T47D (cell line): ENCODE measurements around the gene NEU4.
"Not testable (repeated sequence)": the region's sequence is repeated elsewhere in the genome, so short reads cannot be mapped to it uniquely, and the experiment has no call there.

Source experiments
- DNase-seq, 2 experiments: peaks; one replicate each; pipeline versions ENCODE4 v3.0.0 to v3.0.0-alpha.2; 2011 to 2012; ENCODE audit warnings: low read depth in 1 of 2, low spot score in 1 of 2
- JUND ChIP-seq: IDR thresholded peaks from 2 replicates; pipeline ENCODE4 v1.6.1; 2012; ENCODE audit warnings: low read depth
- in situ Hi-C: cut with HindIII; loops from 2 replicates; pipeline ENCODE4 v1.10.0; 2016; ENCODE audit warnings: low sequenced_read_pairs, low pct_unique_long_range_greater_than_20kb

NEU4 gene

GRCh38 chr2:241777686-241778627 lies 31.0 kb upstream of the NEU4 start:
- no peak for DNase-seq
- in situ Hi-C loops = no loop called here
- TF ChIP-seq JUND = no peak

- no peak for TF ChIP-seq JUND
- no peak for DNase-seq
- in situ Hi-C loops = no loop called here
Observed at GRCh38 chr2:241780939-241781569, 27.9 kb upstream of the NEU4 start.

GRCh38 chr2:241782053-241782452 lies 26.9 kb upstream of the NEU4 start:
- DNase-seq, in situ Hi-C loops: not testable (repeated sequence)

- in situ Hi-C loops = no loop called here
- no peak for DNase-seq
Observed at GRCh38 chr2:241788135-241788534, 20.9 kb upstream of the NEU4 start.

GRCh38 chr2:241788572-241788971 lies 20.4 kb upstream of the NEU4 start:
- DNase-seq = no peak
- TF ChIP-seq JUND = no peak
- in situ Hi-C loops = no loop called here

More at GRCh38 chr2:241788135-241788534, 20.9 kb upstream of the NEU4 start:
- no peak for TF ChIP-seq JUND

- in situ Hi-C loops, DNase-seq: not testable (repeated sequence)
Observed at GRCh38 chr2:241791385-241791784, 17.6 kb upstream of the NEU4 start.

GRCh38 chr2:241793385-241793784 lies 15.6 kb upstream of the NEU4 start:
- TF ChIP-seq JUND = no peak
- no peak for DNase-seq
- in situ Hi-C loops = no loop called here

GRCh38 chr2:241794250-241794823 lies 14.7 kb upstream of the NEU4 start:
- TF ChIP-seq JUND = no peak
- in situ Hi-C loops = no loop called here
- no peak for DNase-seq

- in situ Hi-C loops = no loop called here
- TF ChIP-seq JUND = no peak
- no peak for DNase-seq
Observed at GRCh38 chr2:241795021-241795999, 13.7 kb upstream of the NEU4 start.

GRCh38 chr2:241796209-241796608 lies 12.8 kb upstream of the NEU4 start:
- in situ Hi-C loops = no loop called here
- TF ChIP-seq JUND = no peak
- no peak for DNase-seq

- TF ChIP-seq JUND = no peak
- in situ Hi-C loops = no loop called here
- DNase-seq = no peak
Observed at GRCh38 chr2:241796610-241797138, 12.3 kb upstream of the NEU4 start.
